ENCODE data around the gene PDK1.
"Not testable (repeated sequence)": the region's sequence is repeated elsewhere in the genome, so short reads cannot be mapped to it uniquely, and the experiment has no call there.

PDK1 gene

DNA sequence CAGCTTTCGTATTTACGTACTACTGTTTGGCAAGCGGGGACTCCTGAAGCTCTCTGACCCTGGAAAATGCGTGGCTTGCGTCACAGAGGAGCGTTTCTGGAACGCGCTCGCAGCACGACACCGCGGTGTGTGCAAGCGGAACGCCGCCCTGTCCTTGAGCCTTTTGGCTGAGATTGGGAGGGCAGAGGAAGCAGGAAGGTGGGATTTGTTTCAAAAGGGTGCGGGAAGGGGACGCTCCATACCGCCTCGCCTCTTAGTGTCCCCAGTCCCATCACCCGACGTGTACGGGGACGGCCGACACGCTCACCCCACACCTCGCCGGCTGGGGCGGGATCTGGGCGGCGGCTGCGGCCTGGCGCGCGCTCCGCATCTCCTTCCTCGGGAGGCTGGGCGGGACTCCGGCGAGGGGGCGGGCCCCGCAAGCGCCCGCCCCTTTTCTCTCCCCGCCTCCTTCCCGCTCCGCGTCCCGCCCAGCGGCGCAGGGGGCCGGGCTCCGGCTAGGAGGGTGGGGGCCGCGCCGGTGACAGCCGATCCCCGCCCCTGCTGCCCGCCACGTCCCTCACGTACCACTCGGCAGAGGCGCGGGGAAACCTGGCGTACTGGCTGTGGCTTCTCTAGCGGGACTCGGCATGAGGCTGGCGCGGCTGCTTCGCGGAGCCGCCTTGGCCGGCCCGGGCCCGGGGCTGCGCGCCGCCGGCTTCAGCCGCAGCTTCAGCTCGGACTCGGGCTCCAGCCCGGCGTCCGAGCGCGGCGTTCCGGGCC lies at the start of gene PDK1:
TSS of gene PDK1 (plus strand) at position 569 of the 762 bp plus-strand sequence. CDS start at position 630, 61 bp downstream.
- peak; percentile 96 for DNase-seq (ENCODE audit: low spot score)

DNA sequence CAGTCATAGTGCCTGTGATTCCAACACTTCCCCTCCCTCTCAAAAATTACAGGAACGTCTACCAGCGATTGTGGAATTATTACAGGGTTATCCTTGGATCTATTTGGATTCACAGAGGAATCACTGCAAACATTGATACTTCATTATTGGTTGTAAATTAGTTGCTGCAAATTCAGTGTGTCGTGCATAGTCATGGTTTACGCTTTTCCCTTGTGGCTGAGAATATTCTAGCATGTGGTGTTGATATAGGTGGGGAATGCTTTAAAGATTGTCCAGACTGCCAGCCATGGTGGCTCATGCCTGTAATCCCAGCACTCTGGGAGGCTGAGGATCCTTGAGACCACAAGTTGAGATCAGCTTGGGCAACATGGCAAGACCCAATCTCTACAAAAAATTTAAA lies 48.7 kb upstream of the PDK1 start:
- DNase-seq (ENCODE audit: low spot score): no peak

DNA sequence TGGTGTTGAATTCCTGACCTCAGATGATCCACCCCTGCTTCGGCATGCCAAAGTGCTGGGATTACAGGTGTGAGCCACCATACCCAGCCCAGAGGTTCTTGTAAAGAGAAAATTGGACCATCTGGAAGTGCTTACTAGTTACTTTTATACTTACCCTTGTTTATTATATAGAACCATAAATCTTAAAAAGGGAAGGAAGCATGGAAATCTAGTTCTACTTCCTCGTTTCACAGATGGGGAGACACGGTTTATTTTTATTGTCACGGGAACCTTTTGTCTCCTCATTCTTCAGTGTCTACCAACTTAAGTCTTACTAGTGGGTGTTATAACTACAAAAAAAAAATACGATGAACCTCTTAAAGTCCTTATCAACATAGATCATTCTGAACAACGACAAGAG lies 45.8 kb upstream of the PDK1 start:
- peak; percentile 8 for DNase-seq (ENCODE audit: low spot score)

DNA sequence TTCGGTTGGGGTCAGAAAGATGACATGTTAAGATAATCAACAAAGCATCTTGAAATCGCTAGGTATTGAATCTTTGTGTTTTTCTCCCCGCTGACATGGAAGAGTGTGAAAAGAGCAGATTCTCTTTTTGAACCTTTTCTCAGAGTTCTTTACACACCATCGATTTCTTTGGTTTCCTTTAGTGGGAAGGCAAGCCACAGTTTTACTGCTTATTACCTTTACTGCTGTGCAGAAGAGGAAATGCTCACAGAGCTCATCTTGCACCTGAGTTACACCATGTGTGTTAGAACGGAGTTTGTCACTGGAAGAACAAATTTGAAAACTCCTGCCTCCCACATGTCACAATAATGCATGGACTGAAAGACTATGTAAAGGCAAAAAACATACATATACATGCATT lies 45.3 kb upstream of the PDK1 start:
- DNase-seq (ENCODE audit: low spot score): peak; percentile 5

DNA sequence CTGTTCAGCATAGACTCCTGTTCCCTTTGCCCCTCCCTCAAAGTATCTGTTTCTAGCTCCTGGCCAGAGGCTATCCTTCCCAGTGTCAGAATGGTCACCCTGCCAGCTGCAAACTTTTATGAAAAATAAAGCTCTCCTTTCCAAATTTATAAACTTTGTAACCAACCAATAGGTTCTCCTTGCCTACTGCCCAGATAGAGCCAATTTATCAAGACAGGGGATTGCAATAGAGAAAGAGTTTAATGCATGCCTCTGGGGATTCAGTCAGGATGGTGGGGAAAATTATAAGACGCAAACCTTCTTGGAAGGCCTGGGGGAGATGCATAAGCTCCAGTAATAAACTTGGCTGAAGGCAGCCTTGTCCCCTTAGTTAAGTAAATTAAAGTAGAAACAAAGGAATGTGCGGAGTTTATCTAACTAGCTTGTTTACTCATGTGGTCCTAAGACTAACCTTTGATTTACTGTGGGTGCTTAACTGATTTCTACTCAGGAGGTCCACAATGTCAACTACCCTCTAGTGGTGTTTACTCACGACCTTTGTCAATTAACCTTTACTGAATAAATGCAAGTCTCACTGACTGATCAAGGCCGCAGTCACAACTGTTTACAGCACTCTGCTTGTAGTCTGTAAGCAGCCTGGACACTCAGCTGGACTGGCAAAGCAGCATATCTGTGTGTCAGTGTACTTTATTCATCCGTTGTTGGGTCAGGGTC lies 42.9 kb upstream of the PDK1 start:
- no peak for DNase-seq (ENCODE audit: low spot score)

DNA sequence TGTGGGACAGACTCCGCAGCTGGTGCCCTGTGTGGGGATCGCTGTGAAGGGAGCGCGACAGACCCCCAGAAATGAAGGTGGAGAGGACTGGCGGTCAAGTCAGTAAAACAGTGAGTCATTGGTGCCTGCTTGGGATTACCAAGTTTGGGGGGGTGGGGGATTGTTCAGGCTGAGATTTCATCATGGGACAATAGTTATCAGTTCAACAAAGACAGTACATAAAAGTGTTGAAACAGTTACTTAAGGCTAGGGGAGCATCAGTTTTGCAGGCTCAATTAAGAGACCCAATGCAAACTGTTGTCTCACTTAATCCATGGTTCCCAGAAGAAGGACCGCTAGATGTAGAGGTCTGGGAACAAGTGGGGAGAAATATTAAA lies 42.4 kb upstream of the PDK1 start:
- no peak for DNase-seq (ENCODE audit: low spot score)

DNA sequence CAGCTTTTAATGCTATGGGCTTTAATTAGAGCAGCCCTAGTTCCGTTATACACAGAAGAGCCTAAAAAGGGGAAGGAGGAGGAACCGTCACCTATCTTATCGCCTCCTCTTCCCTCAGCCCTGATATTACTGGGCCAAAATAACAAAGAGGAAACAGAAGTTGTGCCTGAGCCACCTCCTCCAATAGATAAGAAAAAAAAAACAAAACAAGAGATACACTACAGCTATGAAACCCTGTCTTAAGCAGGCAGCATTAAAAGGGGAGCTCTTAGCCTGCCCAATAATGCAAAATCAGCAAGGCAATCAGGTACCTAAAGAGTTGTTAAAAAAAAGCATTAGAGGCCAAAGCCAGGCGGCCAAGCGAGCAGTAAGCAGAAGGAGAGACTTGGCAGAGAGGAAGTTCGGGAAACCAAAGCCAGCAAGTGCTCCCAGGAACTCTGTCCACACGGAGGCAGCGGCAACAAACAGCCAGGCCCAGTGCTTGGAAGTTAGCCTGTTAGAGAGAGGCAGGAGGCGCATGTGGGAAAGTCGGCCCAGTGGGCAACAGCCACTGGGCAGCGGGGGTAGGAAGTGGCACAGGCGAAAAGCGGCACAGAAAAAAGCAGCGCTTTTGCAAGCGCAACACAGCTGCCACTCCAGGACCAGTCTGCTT lies 41.8 kb upstream of the PDK1 start:
- DNase-seq (ENCODE audit: low spot score): peak; percentile 11

DNA sequence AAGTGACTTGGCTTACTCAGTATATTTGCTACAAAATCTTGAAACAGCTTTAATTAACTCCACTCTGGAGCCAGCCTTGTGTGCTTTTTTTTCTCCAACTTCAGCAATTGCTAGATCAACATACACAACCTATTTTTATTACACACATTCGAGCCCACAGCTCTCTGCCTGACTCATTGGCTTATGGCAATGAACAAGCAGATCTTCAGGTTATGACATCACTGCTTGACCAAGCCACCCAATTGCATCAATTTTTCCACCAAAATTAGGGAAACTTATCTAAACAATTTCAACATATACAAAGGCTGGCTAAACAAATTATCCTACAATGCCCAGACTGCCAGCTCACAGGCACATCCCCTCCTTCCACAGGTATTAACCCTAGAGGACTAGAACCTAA lies 39.6 kb upstream of the PDK1 start:
- no peak for DNase-seq (ENCODE audit: low spot score)

DNA sequence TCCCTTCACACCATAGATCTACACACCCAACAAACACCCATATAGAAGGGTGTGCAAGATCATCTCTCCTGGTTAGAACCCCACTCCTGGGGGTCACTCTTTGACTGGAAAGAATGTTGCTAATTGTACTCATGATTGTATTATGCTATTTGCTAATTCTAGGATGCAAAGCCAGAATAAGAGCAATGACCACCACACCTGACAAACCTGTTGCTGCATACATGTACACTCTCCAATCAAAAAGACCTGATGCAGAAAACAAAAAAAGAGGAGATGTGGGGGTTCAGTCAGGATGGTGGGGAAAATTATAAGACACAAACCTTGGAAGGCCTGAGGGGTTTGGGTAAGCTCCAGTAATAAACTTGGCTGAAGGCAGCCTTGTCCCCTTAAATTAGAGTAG lies 36.9 kb upstream of the PDK1 start:
- DNase-seq (ENCODE audit: low spot score): no peak

DNA sequence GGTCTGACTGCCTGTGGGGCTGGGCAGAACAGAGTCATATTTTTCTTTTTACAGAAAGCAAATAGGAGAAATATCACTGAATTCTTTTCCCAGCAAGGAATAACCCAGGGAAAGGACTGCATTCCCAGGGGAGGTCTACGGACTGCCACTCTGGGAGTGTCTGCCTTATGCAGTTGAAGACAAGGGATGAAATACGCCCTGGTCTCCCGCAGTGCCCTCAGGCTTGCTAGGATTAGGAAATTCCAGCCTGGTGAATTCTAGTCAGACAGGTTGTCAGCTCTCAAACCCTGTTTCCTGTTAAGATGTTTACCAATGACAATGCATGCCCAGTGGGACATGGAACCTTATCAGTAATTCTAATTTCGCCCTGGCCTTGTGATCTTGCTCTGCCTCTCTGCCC lies 30.3 kb upstream of the PDK1 start:
- no peak for DNase-seq (ENCODE audit: low spot score)

DNA sequence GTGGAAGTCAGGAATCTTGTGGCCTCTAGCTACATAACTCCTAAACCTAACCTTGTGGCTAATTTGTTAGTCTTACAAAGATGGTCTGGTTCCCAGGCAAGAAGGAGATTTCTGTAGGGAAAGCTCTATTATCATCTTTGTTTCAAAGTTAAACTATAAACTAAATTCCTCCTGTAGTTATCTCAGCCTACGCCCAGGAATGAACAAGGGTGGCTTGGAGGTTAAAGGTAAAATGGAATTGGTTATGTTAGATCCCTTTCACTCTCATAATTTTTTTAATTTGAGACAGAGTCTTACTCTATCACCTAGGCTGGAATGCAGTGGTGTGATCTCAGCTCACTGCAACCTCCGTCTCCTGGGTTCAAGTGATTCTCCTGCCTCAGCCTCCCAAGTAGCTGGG lies 24.6 kb upstream of the PDK1 start:
- DNase-seq (ENCODE audit: low spot score): no peak

DNA sequence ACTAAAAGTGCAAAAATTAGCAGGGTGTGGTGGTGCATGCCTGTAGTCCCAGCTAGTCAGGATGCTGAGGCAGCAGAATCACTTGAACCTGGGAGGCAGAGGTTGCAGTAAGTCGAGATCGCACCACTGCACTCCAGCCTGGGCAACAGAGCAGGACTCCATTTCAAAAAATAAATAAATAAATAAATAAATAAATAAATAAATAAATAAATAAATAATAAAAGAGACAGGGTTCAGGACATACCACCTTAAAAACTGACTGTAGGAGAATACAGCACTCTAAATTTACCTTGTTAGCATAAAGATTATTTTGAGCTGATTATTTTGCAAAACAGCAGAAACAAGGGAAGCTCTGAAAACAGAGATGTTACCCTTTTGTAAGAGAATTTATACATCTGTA lies 23.4 kb upstream of the PDK1 start:
- DNase-seq (ENCODE audit: low spot score): not testable (repeated sequence)

DNA sequence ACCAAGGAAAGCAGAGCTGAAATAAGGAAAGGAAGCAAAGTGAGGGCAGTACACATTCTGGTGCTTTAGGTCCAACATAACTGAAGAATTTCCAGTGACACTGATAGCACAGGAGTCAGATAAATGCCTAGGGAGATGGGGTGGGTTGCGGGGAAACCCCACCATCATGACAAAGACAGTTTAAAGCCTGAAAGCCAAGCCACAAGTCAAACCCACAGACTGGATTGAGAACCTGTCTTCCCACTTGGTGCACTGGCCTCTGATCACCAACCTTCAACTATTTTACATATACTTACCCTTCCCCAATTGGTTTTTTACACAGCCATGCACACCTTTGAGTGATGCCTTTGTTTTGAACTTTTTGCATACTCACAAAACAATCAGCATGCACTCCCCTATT lies 22.2 kb upstream of the PDK1 start:
- no peak for DNase-seq (ENCODE audit: low spot score)

DNA sequence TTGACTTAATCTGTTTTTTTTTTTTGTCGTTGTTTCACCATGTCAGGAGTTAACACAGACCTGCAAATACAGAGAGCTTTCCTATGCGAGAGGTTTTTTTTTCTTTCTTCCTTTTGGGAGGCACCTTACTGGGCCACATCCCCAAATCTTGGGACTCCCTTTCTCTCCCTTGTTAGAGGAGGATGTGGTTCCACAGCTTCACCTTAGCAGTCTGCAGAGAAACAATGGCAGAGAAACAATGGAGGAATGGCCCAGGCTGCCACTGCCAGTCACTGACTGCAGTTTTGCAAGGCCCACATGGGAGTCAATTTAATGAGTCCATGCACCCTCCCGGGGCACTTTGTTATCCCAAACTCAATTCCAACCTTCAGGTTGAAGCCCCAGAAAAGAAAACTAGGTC lies 20.8 kb upstream of the PDK1 start:
- DNase-seq (ENCODE audit: low spot score): no peak

DNA sequence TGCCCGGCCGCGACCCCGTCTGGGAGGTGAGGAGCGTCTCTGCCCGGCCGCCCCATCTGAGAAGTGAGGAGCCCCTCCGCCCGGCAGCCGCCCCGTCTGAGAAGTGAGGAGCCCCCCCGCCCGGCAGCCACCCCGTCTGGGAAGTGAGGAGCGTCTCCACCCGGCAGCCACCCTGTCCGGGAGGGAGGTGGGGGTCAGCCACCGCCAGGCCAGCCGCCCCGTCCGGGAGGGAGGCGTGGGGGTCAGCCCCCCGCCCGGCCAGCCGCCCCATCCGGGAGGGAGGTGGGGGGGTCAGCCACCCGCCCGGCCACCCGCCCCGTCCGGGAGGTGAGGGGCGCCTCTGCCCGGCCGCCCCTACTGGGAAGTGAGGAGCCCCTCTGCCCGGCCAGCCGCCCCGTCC lies 18.0 kb upstream of the PDK1 start:
- DNase-seq (ENCODE audit: low spot score): not testable (repeated sequence)

DNA sequence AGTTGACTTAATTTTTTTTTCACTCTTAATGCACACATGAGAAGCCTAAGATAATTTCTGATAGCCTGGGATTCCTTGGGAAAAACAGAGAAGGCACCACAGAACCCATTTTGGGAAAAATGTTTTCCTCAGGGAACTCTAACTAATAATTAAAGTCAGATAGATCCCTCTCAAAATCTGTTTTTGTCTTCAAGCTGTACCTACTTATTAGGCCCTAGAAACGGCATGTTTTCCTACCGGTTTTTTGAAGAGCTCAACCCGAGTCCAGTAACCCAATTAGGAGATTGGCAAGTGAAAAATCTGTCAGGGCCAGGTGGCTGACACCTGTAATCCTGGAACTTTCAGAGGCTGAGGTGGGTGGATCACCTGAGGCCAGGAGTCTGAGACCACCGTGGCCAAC lies 16.1 kb upstream of the PDK1 start:
- no peak for DNase-seq (ENCODE audit: low spot score)

DNA sequence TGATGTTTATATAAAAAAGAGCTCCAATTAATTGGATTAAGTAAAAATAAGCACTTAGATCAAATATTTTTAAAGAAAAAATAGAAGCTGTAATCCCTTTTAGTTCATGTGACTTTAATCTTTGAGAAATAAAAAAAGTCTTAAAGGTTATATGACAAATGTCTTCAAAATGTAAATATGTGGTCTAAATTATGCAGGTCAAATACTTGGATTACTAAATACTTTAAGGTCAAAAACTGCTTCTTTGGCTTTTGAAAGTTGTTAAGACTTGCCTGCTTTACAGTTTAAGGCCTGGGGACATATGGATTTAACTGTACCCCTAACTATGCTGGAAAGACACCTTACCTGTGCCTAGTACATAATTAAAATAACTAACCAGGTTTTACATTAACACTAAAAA lies 15.5 kb upstream of the PDK1 start:
- no peak for DNase-seq (ENCODE audit: low spot score)

DNA sequence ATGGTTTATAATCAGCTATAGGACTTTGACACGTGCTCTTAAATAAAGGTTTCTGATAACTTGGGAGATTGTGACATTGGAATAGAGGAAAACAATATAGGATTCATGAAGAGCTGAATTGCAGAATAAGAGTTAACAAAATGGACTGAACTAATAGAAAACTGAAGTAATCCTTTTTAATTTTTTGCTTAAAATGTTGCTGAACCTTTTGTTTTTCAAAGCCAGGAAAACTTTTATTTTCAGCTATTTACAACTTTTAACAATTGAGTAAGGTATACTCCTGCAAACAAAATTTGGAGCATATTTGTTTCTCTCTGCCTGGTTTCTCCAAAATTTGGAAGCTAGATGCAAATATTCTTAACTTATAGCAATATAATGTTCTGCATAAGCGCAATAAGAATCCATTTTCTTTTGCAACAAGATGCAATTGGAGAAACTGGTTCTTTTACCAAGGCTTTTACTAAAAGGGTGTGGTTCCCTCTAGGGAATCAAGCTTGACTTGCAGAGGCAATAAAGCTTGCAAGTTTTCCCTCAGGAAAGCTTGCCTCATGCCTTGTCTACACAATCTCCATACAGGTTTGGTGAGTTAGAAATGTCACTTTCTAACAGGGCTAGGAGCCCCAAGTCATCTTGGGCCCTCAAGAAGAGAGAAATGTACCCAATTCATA lies 10.3 kb upstream of the PDK1 start:
- DNase-seq (ENCODE audit: low spot score): no peak

DNA sequence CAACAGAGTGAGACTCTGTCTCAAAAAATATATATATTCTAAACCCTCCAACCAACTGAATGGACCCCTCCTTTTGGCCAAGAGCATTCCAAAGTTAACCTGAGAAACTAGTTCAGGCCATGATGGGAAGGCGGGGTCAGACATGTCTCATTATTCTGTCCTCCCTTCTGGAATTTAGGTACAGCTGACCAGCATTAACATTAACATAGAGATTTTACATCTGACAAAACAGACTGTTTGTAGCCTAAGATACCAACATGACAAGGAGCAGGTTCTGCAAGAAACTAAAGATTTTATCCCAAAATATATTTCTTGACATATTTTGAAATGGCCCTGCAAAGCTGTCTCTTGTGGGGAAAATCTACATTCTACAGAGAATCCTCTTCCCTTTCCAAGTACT lies 6.8 kb upstream of the PDK1 start:
- DNase-seq (ENCODE audit: low spot score): no peak

DNA sequence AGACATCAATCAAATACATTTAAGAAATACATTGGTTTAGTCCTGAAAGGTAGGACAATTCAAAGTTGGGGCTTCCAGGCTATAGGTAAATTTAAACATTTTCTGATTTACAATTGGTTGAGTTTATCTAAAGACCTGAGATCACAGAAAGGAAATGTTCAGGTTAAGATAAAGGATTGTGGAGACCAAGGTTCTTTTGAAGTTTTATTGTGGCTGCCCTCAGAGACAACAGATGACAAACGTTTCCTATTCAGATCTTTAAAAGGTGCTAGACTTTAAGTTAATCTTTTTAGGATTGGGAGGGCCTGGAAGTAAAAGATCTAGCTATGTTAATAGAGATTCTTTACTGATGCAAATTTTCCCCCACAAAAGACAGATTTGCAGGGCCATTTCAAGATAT lies 6.1 kb upstream of the PDK1 start:
- not testable (repeated sequence) for DNase-seq (ENCODE audit: low spot score)

DNA sequence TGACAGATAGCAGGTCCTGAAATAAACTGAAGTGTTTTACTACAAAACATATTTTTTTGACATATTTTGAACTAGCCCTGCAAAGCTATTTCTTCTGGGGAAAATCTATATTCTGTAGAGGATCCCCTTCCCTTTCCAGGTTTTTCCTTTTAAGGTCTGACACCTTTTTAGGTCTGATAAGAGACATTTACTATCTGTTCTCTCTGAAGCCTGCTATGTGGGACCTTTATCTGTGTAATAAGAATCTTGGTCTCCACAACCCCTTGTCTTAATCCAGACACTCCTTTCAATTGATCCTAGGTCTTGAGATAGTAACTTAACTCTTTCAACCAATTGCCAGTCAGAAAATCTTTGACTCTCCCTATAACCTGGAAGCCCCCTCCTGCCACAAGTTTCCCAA lies 5.5 kb upstream of the PDK1 start:
- no peak for DNase-seq (ENCODE audit: low spot score)

DNA sequence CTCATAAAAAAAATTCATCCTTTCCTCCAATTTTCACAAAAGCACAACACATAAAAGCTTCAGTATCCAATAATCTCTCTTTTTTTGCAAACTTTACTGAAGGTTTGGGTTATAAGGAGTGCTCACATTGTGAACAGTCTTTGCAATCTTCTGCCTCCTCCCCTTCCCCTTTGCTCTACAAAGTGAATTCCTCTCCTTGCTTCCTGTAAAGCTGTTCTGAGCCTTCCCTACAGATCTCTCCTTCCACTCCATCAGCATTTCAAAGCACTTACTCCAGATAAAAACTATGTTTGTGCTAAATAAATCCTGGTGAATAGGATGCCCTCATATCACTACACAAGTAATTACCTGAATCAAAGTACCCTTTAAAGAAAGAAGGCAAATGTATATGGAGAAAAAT lies 4.6 kb upstream of the PDK1 start:
- no peak for DNase-seq (ENCODE audit: low spot score)
